ENCODE measurements around the gene ZNF503.

The ZNF503 gene

GRCh38 chr10:75398200-75398691 is 3.3 kb downstream of the ZNF503 start:
- Mint-ChIP-seq H3K27ac (no peak overlapping the region), H3K36me3 (ENCODE audit: low read depth) (no peaks in the 10 kb centered on the region), H3K9me3 (no peaks in the 10 kb centered on the region), H3K27me3 (ENCODE audit: low read depth) (peaks cover 65% of the 10 kb centered on the region), H3K4me1 (ENCODE audit: low read depth) (peaks cover 16% of the 10 kb centered on the region), H3K4me3 (no peak overlapping the region)
- no peak for DNase-seq (ENCODE audit: low spot score)

- Mint-ChIP-seq H3K4me3 (no peak overlapping the region), H3K27me3 (ENCODE audit: low read depth) (peaks cover 62% of the 10 kb centered on the region), H3K4me1 (ENCODE audit: low read depth) (peaks cover 16% of the 10 kb centered on the region), H3K27ac (no peak overlapping the region), H3K9me3 (no peaks in the 10 kb centered on the region), H3K36me3 (ENCODE audit: low read depth) (no peaks in the 10 kb centered on the region)
- no peak for DNase-seq (ENCODE audit: low spot score)
These were observed 3.9 kb downstream of the ZNF503 start for GRCh38 chr10:75397496-75398199.

GRCh38 chr10:75396631-75397495 is 4.7 kb downstream of the ZNF503 start:
- peaks cover 10% of the 10 kb centered on the region for H3K4me1 Mint-ChIP-seq (ENCODE audit: low read depth)
- H3K9me3 Mint-ChIP-seq, result no peaks in the 10 kb centered on the region
- H3K36me3 Mint-ChIP-seq (ENCODE audit: low read depth), result no peaks in the 10 kb centered on the region
- no peak for DNase-seq (ENCODE audit: low spot score)
- H3K27ac Mint-ChIP-seq, result no peak overlapping the region
- no peak overlapping the region for H3K4me3 Mint-ChIP-seq
- H3K27me3 Mint-ChIP-seq (ENCODE audit: low read depth), result peaks cover 60% of the 10 kb centered on the region

- Mint-ChIP-seq H3K4me1 (ENCODE audit: low read depth) (peaks cover 8% of the 10 kb centered on the region), H3K9me3 (no peaks in the 10 kb centered on the region), H3K27me3 (ENCODE audit: low read depth) (peaks cover 62% of the 10 kb centered on the region), H3K4me3 (no peak overlapping the region), H3K36me3 (ENCODE audit: low read depth) (no peaks in the 10 kb centered on the region), H3K27ac (no peak overlapping the region)
- DNase-seq (ENCODE audit: low spot score), result no peak
These were observed 5.5 kb downstream of the ZNF503 start for GRCh38 chr10:75395932-75396630.

- H3K27ac Mint-ChIP-seq, result no peak overlapping the region
- H3K4me3 Mint-ChIP-seq, result peak overlapping the region; percentile 28
- DNase-seq (ENCODE audit: low spot score), result no peak
- no peaks in the 10 kb centered on the region for H3K9me3 Mint-ChIP-seq
- H3K36me3 Mint-ChIP-seq (ENCODE audit: low read depth), result no peaks in the 10 kb centered on the region
- peaks cover 55% of the 10 kb centered on the region for H3K27me3 Mint-ChIP-seq (ENCODE audit: low read depth)
- peaks cover 5% of the 10 kb centered on the region for H3K4me1 Mint-ChIP-seq (ENCODE audit: low read depth)
These were observed 6.3 kb downstream of the ZNF503 start for GRCh38 chr10:75395066-75395931.

- Mint-ChIP-seq H3K4me3 (no peak overlapping the region), H3K27ac (no peak overlapping the region), H3K36me3 (ENCODE audit: low read depth) (no peaks in the 10 kb centered on the region)
These were observed 7.3 kb downstream of the ZNF503 start for GRCh38 chr10:75394221-75394620.

GRCh38 chr10:75392744-75393143 is 8.8 kb downstream of the ZNF503 start:
- H3K4me3 Mint-ChIP-seq, result no peak overlapping the region
- H3K27me3 Mint-ChIP-seq (ENCODE audit: low read depth), result peaks cover 44% of the 10 kb centered on the region

More at GRCh38 chr10:75394221-75394620, 7.3 kb downstream of the ZNF503 start:
- DNase-seq (ENCODE audit: low spot score), result no peak
- Mint-ChIP-seq H3K27me3 (ENCODE audit: low read depth) (peaks cover 52% of the 10 kb centered on the region), H3K9me3 (no peaks in the 10 kb centered on the region), H3K4me1 (ENCODE audit: low read depth) (peaks cover 4% of the 10 kb centered on the region)

GRCh38 chr10:75392271-75392670 is 9.3 kb downstream of the ZNF503 start:
- no peaks in the 10 kb centered on the region for H3K9me3 Mint-ChIP-seq
- H3K4me1 Mint-ChIP-seq (ENCODE audit: low read depth), result peaks cover 4% of the 10 kb centered on the region
- H3K27me3 Mint-ChIP-seq (ENCODE audit: low read depth), result peaks cover 40% of the 10 kb centered on the region
- no peak overlapping the region for H3K4me3 Mint-ChIP-seq
- no peak overlapping the region for H3K27ac Mint-ChIP-seq
- DNase-seq (ENCODE audit: low spot score), result no peak
- no peaks in the 10 kb centered on the region for H3K36me3 Mint-ChIP-seq (ENCODE audit: low read depth)

More at GRCh38 chr10:75392744-75393143, 8.8 kb downstream of the ZNF503 start:
- Mint-ChIP-seq H3K27ac (no peak overlapping the region), H3K36me3 (ENCODE audit: low read depth) (no peaks in the 10 kb centered on the region), H3K9me3 (no peaks in the 10 kb centered on the region), H3K4me1 (ENCODE audit: low read depth) (peaks cover 4% of the 10 kb centered on the region)
- no peak for DNase-seq (ENCODE audit: low spot score)

- H3K27me3 Mint-ChIP-seq (ENCODE audit: low read depth), result peaks cover 32% of the 10 kb centered on the region
- H3K36me3 Mint-ChIP-seq (ENCODE audit: low read depth), result no peaks in the 10 kb centered on the region
- no peaks in the 10 kb centered on the region for H3K9me3 Mint-ChIP-seq
- H3K4me1 Mint-ChIP-seq (ENCODE audit: low read depth), result peaks cover 4% of the 10 kb centered on the region
- H3K27ac Mint-ChIP-seq, result no peak overlapping the region
- DNase-seq (ENCODE audit: low spot score), result no peak
- H3K4me3 Mint-ChIP-seq, result no peak overlapping the region
These were observed 11.4 kb downstream of the ZNF503 start for GRCh38 chr10:75390178-75390577.

- Mint-ChIP-seq H3K9me3 (no peaks in the 10 kb centered on the region), H3K27me3 (ENCODE audit: low read depth) (peaks cover 12% of the 10 kb centered on the region), H3K36me3 (ENCODE audit: low read depth) (no peaks in the 10 kb centered on the region), H3K4me1 (ENCODE audit: low read depth) (no peaks in the 10 kb centered on the region), H3K4me3 (no peak overlapping the region), H3K27ac (no peak overlapping the region)
- DNase-seq (ENCODE audit: low spot score), result no peak
These were observed 13.5 kb downstream of the ZNF503 start for GRCh38 chr10:75388082-75388481.

- Mint-ChIP-seq H3K4me3 (no peak overlapping the region), H3K27me3 (ENCODE audit: low read depth) (no peaks in the 10 kb centered on the region), H3K36me3 (ENCODE audit: low read depth) (no peaks in the 10 kb centered on the region), H3K4me1 (ENCODE audit: low read depth) (no peaks in the 10 kb centered on the region), H3K9me3 (no peaks in the 10 kb centered on the region), H3K27ac (no peak overlapping the region)
- DNase-seq (ENCODE audit: low spot score), result no peak
These were observed 15.4 kb downstream of the ZNF503 start for GRCh38 chr10:75386128-75386527.

GRCh38 chr10:75379817-75380216 is 21.7 kb downstream of the ZNF503 start:
- no peak for DNase-seq (ENCODE audit: low spot score)
- Mint-ChIP-seq H3K4me3 (no peak overlapping the region), H3K9me3 (no peaks in the 10 kb centered on the region), H3K36me3 (ENCODE audit: low read depth) (no peaks in the 10 kb centered on the region), H3K27me3 (ENCODE audit: low read depth) (no peaks in the 10 kb centered on the region), H3K4me1 (ENCODE audit: low read depth) (no peaks in the 10 kb centered on the region), H3K27ac (no peak overlapping the region)

- Mint-ChIP-seq H3K36me3 (ENCODE audit: low read depth) (no peaks in the 10 kb centered on the region), H3K27me3 (ENCODE audit: low read depth) (no peaks in the 10 kb centered on the region), H3K4me3 (no peak overlapping the region), H3K27ac (no peak overlapping the region), H3K9me3 (no peaks in the 10 kb centered on the region), H3K4me1 (ENCODE audit: low read depth) (no peaks in the 10 kb centered on the region)
- no peak for DNase-seq (ENCODE audit: low spot score)
These were observed 22.3 kb downstream of the ZNF503 start for GRCh38 chr10:75379212-75379724.

Data from T-helper 2 cell treated with Interferon-gamma antibody and Interleukin-4, amounts not matched to agents 5 μg/mL and 100 μg/mL, for 36 hours (primary cell).